K562 (cell line): ENCODE results near the gene TLE6. TPM values are rescaled to one million over a fixed set of nuclear protein-coding genes. Genes with fewer than 3 reads are reported as not detected.
A peak's percentile ranks its signal among the peaks of the same experiment; 100 is the strongest.

ENCODE experiments used
- ADNP ChIP-seq: fragments of 200-800 bp; sonication (Bioruptor generic); IDR thresholded peaks from 2 replicates; pipeline ENCODE4 v1.6.1; 2016; ENCODE audit warnings: missing genetic modification characterization, missing compliant biosample characterization
- ARID3A ChIP-seq: IDR thresholded peaks from 2 replicates; pipeline ENCODE4 v1.6.1; 2012; ENCODE audit warnings: low read depth, low read length, improper control_type of control experiment, borderline replicate concordance
- BHLHE40 ChIP-seq: IDR thresholded peaks from 2 replicates; pipeline ENCODE4 v1.6.1; 2011; ENCODE audit warnings: low read length, improper control_type of control experiment
- CHD4 ChIP-seq: fragments of 200-600 bp; sonication (generic); IDR thresholded peaks from 3 replicates; pipeline ENCODE4 v1.6.1; 2012; ENCODE audit warnings: low read depth, mild to moderate bottlenecking, mixed read lengths, low read length, inconsistent platforms; ENCODE audit not compliant: insufficient read depth, insufficient replicate concordance, poor library complexity, severe bottlenecking
- CLOCK ChIP-seq: fragments of 250-450 bp; sonication (Bioruptor Pico); IDR thresholded peaks from 2 replicates; pipeline ENCODE4 v1.4.0; 2020; ENCODE audit warnings: mild to moderate bottlenecking, moderate library complexity, borderline replicate concordance
- ETV5 ChIP-seq: sonication (generic); formaldehyde crosslinking; IDR thresholded peaks from 2 replicates; pipeline ENCODE4 v1.4.0; 2020; ENCODE audit warnings: low read depth, mild to moderate bottlenecking, missing genetic modification reagents
- KLF10 ChIP-seq: fragments of 250-450 bp; sonication (Bioruptor Pico); IDR thresholded peaks from 2 replicates; pipeline ENCODE4 v1.6.1; 2021; ENCODE audit warnings: matching md5 sums
- MAX ChIP-seq: sonication (generic); formaldehyde crosslinking; IDR thresholded peaks from 2 replicates; pipeline ENCODE4 v1.9.0; 2022; ENCODE audit warnings: mild to moderate bottlenecking, missing genetic modification reagents
- MTA2 ChIP-seq: fragments of 450-650 bp; IDR thresholded peaks from 2 replicates; pipeline ENCODE4 v1.6.1; 2016; ENCODE audit warnings: low read depth
- NCOA6 ChIP-seq: fragments of 450-650 bp; IDR thresholded peaks from 2 replicates; pipeline ENCODE4 v1.6.1; 2017; ENCODE audit warnings: mild to moderate bottlenecking
- NFE2 ChIP-seq: IDR thresholded peaks from 2 replicates; pipeline ENCODE4 v1.6.1; 2014; ENCODE audit warnings: antibody characterized with exemption, low read depth
- NFIC ChIP-seq: fragments of 450-650 bp; IDR thresholded peaks from 2 replicates; pipeline ENCODE4 v1.6.1; 2017; ENCODE audit warnings: mild to moderate bottlenecking, inconsistent platforms
- TCF7 ChIP-seq: sonication (generic); IDR thresholded peaks from 2 replicates; pipeline ENCODE4 v1.6.1; 2016; ENCODE audit warnings: antibody characterized with exemption, borderline replicate concordance
- THRB ChIP-seq: fragments of 450-650 bp; formaldehyde crosslinking; conservative IDR thresholded peaks from 2 replicates; pipeline ENCODE4 v1.4.0; 2022; ENCODE audit warnings: mild to moderate bottlenecking, missing genetic modification characterization
- ZBTB33 ChIP-seq: sonication (generic); formaldehyde crosslinking; IDR thresholded peaks from 2 replicates; pipeline ENCODE4 v1.8.1; 2023; ENCODE audit warnings: mild to moderate bottlenecking, missing genetic modification reagents
- ZNF277 ChIP-seq: fragments of 250-450 bp; sonication (Bioruptor Pico); IDR thresholded peaks from 2 replicates; pipeline ENCODE4 v1.8.0; 2022; ENCODE audit warnings: inconsistent platforms, mild to moderate bottlenecking, moderate library complexity, borderline replicate concordance
- ZSCAN29 ChIP-seq: fragments of 450-650 bp; IDR thresholded peaks from 2 replicates; pipeline ENCODE4 v1.6.1; 2017
- ZZZ3 ChIP-seq: fragments of 450-650 bp; IDR thresholded peaks from 2 replicates; pipeline ENCODE4 v1.6.1; 2016; ENCODE audit warnings: antibody characterized with exemption, mild to moderate bottlenecking, moderate library complexity
- polyA plus RNA-seq, 8 experiments: library from polyadenylated mRNA; depleted of rRNA in 4 of 8; stranded (reverse) in 5 of 8; unstranded in 3 of 8; fragments of >200 nt; fragmentation: Nextera tagmentation in 2 of 8; fragmentation: Illumina TruSeq in 1 of 8; extraction: Ambion mirVana in 2 of 8; extraction: Trizol in 1 of 8; gene quantifications; 2 replicates each; pipeline versions ENCODE4 v1.2.1 to v1.2.3, GENCODE V29; 2011 to 2014; ENCODE audit warnings: inconsistent platforms in 1 of 8, missing spikeins in 1 of 8
- total RNA-seq, 7 experiments: library from RNA; depleted of rRNA in 6 of 7; stranded (reverse); fragments of >200 nt in 6 of 7; fragmentation: Illumina TruSeq in 2 of 7; extraction: Trizol in 2 of 7; gene quantifications; 2 replicates each; pipeline versions ENCODE4 v1.2.1 to v1.2.3, GENCODE V29; 2011 to 2021; ENCODE audit warnings: low replicate concordance in 1 of 7

TLE6 gene
- total and polyA plus RNA-seq, 9 of the 15 experiments (the other 6 are each of a cell fraction or from before 2014, with no cell fraction given), result 1.1 to 6.1 (median 2.5) TPM

GRCh38 chr19:3015126-3016057 is 38.0 kb downstream of the TLE6 start (continued):
- no peak for TF ChIP-seq ZZZ3
- no peak for TF ChIP-seq NFIC
- 0 out of 2 replicates have a peak, but pooled peaks have one; percentile 13 for TF ChIP-seq ADNP (tag)
- no peak for TF ChIP-seq NCOA6
- TF ChIP-seq THRB (CRISPR knock-in tag), result no peak
- no peak for TF ChIP-seq ZNF277 (CRISPR knock-in tag)
- no peak for TF ChIP-seq ETV5 (CRISPR knock-in tag)
- no peak for TF ChIP-seq MTA2
- no peak for TF ChIP-seq TCF7
- no peak for TF ChIP-seq ARID3A
- TF ChIP-seq MAX (CRISPR knock-in tag), result peak; percentile 22; the same call in 1 of the 2 replicates
- TF ChIP-seq BHLHE40, result no peak
- TF ChIP-seq NFE2, result no peak
- no peak for TF ChIP-seq ZSCAN29
- TF ChIP-seq ZBTB33 (CRISPR knock-in tag), result peak; percentile 100
- TF ChIP-seq CLOCK (CRISPR knock-in tag), result no peak
- TF ChIP-seq KLF10, result no peak
- peak; percentile 52 for TF ChIP-seq CHD4
